ENCODE results near the gene IQCE.

The IQCE gene

DNA sequence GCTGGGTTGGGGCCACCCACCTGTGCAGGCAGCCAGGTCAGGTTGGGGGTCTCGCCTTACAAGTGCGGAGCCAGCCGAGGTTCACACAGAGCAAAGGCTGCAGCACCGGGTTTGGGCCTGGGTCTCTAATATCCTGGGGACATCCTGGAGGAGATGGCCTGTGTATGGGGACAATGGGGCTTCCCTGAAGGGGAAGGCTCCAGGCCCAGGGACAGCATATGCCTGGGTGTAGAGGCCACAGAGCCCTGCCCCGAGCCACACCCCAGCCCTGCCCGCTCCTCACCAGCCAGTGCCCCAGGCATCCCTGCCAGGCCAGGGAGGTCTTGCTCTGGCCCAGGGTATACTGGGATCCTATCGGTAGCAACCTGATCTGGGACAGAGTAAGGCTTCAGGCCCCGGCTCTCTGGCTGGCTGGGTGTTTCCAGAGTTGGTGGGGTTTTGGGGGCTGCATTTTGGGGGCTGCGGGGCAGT, 82.1 kb downstream of the IQCE start:
- H3K4me2 ChIP-seq (ENCODE audit: low read length), result peak overlapping the region; percentile 15; the same call in 1 of the 2 replicates
- peaks cover 17% of the 10 kb centered on the region; the same call in 1 of the 2 replicates for H3K27me3 ChIP-seq (ENCODE audit: insufficient read depth, low read length)
- H4K20me1 ChIP-seq (ENCODE audit: insufficient read depth, low read length), result no peaks in the 10 kb centered on the region

DNA sequence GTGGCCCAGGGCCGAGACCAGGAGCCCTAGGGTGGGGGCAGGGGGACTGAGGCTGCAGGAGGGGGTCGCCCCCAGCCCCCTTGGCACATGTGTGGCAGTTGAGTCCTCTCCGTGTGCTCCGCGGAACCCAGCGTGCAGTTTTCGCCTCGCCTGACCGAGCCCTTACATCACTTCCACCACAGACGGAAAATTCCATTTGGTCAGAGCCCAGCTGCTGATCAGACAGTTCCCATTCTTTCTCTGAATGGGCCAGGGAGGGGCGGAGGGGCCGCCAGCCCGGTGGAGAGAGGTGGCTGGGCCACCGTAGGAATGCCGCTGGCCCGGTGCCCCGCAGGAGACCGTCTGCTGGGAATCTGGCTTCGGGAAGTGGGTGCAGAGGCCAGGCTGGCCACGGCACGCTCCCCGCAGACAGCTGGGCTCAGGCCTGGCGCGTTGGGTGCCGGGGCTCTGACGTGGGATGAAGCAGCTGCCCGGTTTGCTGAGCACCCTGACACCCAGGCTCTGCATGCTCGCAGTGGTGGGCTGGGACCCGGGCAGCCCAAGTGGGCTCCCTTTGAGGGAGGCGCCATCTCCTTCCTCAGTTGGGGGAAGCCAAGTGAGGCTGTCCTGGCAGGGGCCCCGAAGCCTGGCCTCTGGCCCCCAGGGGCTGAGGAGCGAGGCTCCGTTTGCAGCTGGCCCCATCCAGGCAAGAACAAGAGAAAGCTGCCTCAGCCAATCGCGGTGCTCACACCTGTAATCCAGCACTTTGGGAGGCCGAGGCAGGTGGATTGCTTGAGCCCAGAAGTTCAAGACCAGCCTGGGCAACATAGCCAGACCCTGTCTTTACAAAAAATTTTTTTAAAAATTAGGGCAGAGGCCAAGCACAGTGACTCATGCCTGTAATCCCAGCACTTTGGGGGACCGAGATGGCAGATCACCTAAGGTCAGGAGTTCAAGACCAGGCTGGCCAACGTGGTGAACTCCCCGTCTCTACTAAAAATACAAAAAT, 82.9 kb downstream of the IQCE start:
- TF ChIP-seq, protein P1, sequence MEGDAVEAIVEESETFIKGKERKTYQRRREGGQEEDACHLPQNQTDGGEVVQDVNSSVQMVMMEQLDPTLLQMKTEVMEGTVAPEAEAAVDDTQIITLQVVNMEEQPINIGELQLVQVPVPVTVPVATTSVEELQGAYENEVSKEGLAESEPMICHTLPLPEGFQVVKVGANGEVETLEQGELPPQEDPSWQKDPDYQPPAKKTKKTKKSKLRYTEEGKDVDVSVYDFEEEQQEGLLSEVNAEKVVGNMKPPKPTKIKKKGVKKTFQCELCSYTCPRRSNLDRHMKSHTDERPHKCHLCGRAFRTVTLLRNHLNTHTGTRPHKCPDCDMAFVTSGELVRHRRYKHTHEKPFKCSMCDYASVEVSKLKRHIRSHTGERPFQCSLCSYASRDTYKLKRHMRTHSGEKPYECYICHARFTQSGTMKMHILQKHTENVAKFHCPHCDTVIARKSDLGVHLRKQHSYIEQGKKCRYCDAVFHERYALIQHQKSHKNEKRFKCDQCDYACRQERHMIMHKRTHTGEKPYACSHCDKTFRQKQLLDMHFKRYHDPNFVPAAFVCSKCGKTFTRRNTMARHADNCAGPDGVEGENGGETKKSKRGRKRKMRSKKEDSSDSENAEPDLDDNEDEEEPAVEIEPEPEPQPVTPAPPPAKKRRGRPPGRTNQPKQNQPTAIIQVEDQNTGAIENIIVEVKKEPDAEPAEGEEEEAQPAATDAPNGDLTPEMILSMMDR (IDR thresholded peaks at IDR 0.05; ENCODE audit: low read length), result no peak
- TF ChIP-seq EZH2 (IDR thresholded peaks at IDR 0.05; ENCODE audit: borderline replicate concordance, low read length), result no peak
- Histone ChIP-seq H3K4me3 (ENCODE audit: low read depth, low read length, poor library complexity, severe bottlenecking) (no peak overlapping the region), H4K20me1 (ENCODE audit: insufficient read depth, low read length) (no peaks in the 10 kb centered on the region), H3K4me1 (ENCODE audit: insufficient read depth, low read length, severe bottlenecking) (peaks cover 33% of the 10 kb centered on the region), H3K79me2 (ENCODE audit: insufficient read depth, low read length) (no peaks in the 10 kb centered on the region), H2AFZ (ENCODE audit: low read length) (no peak overlapping the region), H3F3A (ENCODE audit: insufficient read depth, low read length) (no peaks in the 10 kb centered on the region), H3K27ac (ENCODE audit: low read depth, low read length, poor library complexity, severe bottlenecking) (no peak overlapping the region), H3K9ac (ENCODE audit: low read length) (no peak overlapping the region), H3K36me3 (ENCODE audit: insufficient read depth, low read length) (no peaks in the 10 kb centered on the region), H3K9me2 (ENCODE audit: low read depth, low read length) (no peaks in the 10 kb centered on the region), H3K27me3 (ENCODE audit: insufficient read depth, low read length) (peaks cover 10% of the 10 kb centered on the region; the same call in 1 of the 2 replicates), H3K9me3 (ENCODE audit: low read length) (no peaks in the 10 kb centered on the region), H3K4me2 (ENCODE audit: low read length) (peak overlapping the region; percentile 15; the same call in 1 of the 2 replicates)

More for the DNA sequence above, 82.1 kb downstream of the IQCE start:
- Histone ChIP-seq H3K36me3 (ENCODE audit: insufficient read depth, low read length) (no peaks in the 10 kb centered on the region), H2AFZ (ENCODE audit: low read length) (no peak overlapping the region), H3K9me2 (ENCODE audit: low read depth, low read length) (no peaks in the 10 kb centered on the region), H3K79me2 (ENCODE audit: insufficient read depth, low read length) (no peaks in the 10 kb centered on the region), H3K9me3 (ENCODE audit: low read length) (no peaks in the 10 kb centered on the region), H3K4me1 (ENCODE audit: insufficient read depth, low read length, severe bottlenecking) (peaks cover 27% of the 10 kb centered on the region), H3F3A (ENCODE audit: insufficient read depth, low read length) (no peaks in the 10 kb centered on the region), H3K9ac (ENCODE audit: low read length) (no peak overlapping the region), H3K4me3 (ENCODE audit: low read depth, low read length, poor library complexity, severe bottlenecking) (no peak overlapping the region), H3K27ac (ENCODE audit: low read depth, low read length, poor library complexity, severe bottlenecking) (no peak overlapping the region)
- no peak for TF ChIP-seq EZH2 (IDR thresholded peaks at IDR 0.05; ENCODE audit: borderline replicate concordance, low read length)
- TF ChIP-seq, protein P1 (IDR thresholded peaks at IDR 0.05; ENCODE audit: low read length), result no peak

DNA sequence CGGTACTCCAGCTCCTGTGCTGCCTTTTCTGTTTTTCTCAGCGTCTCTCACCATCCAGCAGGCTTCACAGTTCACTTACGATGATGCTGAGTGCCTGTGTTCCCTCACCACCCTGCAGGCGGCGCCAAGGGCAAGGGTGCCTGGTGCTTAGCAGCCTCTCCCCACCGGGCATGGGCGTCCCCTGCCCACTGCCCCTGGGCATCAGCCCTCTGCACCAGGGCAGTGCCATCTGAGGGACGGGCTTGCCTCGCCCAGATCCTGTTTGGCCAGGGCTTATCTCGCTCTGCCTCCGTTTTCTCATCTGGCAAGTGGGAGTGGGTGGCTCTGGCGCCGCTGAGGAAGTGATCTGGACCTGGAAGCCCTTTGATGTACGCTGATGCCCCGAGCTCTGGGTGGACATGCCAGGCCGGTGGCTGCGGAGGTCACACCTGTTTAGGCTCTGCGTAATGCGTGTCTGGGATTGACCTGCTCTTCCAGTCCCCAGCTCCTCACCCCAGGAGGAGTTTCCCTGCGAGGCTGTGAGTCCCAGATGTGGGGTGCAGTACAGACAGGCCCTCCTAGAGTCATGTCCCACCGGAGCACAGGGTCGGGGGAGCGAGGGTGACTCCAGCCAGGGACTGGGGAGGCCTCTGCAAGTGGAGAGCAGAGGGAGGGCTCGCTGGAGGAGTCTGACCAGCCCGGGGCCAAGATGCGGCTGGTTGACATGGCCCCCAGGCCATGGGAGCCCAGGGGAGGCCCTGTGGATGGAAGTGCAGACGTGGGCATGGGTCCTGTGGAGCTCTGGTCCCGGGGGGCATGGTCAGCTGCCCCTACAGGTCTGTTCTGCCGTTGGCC, 84.8 kb downstream of the IQCE start:
- Histone ChIP-seq H3K27ac (ENCODE audit: low read depth, low read length, poor library complexity, severe bottlenecking) (no peak overlapping the region), H3F3A (ENCODE audit: insufficient read depth, low read length) (no peaks in the 10 kb centered on the region), H3K4me1 (ENCODE audit: insufficient read depth, low read length, severe bottlenecking) (peaks cover 34% of the 10 kb centered on the region), H2AFZ (ENCODE audit: low read length) (no peak overlapping the region), H3K4me3 (ENCODE audit: low read depth, low read length, poor library complexity, severe bottlenecking) (no peak overlapping the region), H3K9me3 (ENCODE audit: low read length) (no peaks in the 10 kb centered on the region), H3K79me2 (ENCODE audit: insufficient read depth, low read length) (no peaks in the 10 kb centered on the region), H3K9me2 (ENCODE audit: low read depth, low read length) (no peaks in the 10 kb centered on the region), H4K20me1 (ENCODE audit: insufficient read depth, low read length) (no peaks in the 10 kb centered on the region), H3K27me3 (ENCODE audit: insufficient read depth, low read length) (peaks cover 4% of the 10 kb centered on the region; the same call in 1 of the 2 replicates), H3K9ac (ENCODE audit: low read length) (no peak overlapping the region), H3K36me3 (ENCODE audit: insufficient read depth, low read length) (no peaks in the 10 kb centered on the region), H3K4me2 (ENCODE audit: low read length) (no peak overlapping the region)
- no peak for TF ChIP-seq EZH2 (IDR thresholded peaks at IDR 0.05; ENCODE audit: borderline replicate concordance, low read length)
- TF ChIP-seq, protein P1 (IDR thresholded peaks at IDR 0.05; ENCODE audit: low read length), result peak; percentile 69
